GM23338 (cell line): ENCODE measurements around the gene PCMT1. TPM values are rescaled to one million over a fixed set of nuclear protein-coding genes. Genes with fewer than 3 reads are reported as not detected.

Source experiments
- CREB1 ChIP-seq: fragments of 250-450 bp; sonication (Bioruptor Pico); IDR thresholded peaks from 2 replicates; pipeline ENCODE4 v1.5.0; 2020; ENCODE audit warnings: low read depth, mild to moderate bottlenecking, moderate library complexity
- CTCF ChIP-seq, 2 experiments: fragments of 200-600 bp in 1 of 2; sonication (generic) in 1 of 2; conservative IDR thresholded peaks; 2 replicates each; pipeline versions ENCODE4 v1.5.1 to v1.6.1; 2016 to 2017; ENCODE audit warnings: antibody characterized with exemption in 2 of 2, low read depth in 2 of 2, mild to moderate bottlenecking in 2 of 2, moderate library complexity in 1 of 2
- EZH2 ChIP-seq: fragments of 200-600 bp; sonication (generic); IDR thresholded peaks from one replicate; pipeline ENCODE4 v1.8.0; 2017; ENCODE audit warnings: antibody characterized with exemption, mild to moderate bottlenecking, low read depth; ENCODE audit not compliant: unreplicated experiment
- EZH2phosphoT487 ChIP-seq: fragments of 200-600 bp; sonication (generic); IDR thresholded peaks from one replicate; pipeline ENCODE4 v1.8.1; 2018; ENCODE audit warnings: antibody characterized with exemption; ENCODE audit not compliant: unreplicated experiment
- NANOG ChIP-seq: IDR thresholded peaks from 2 replicates; pipeline ENCODE4 v1.6.1; 2016; ENCODE audit warnings: antibody characterized with exemption, borderline replicate concordance
- POLR2AphosphoS5 ChIP-seq: IDR thresholded peaks from 2 replicates; pipeline ENCODE4 v1.6.1; 2016; ENCODE audit warnings: antibody characterized with exemption, low read depth
- REST ChIP-seq: IDR thresholded peaks from one replicate; pipeline ENCODE4 v1.6.1; 2018; ENCODE audit warnings: antibody characterized with exemption; ENCODE audit not compliant: unreplicated experiment
- ZNF114 ChIP-seq: fragments of 250-450 bp; sonication (Bioruptor Pico); IDR thresholded peaks from 2 replicates; pipeline ENCODE4 v1.5.0; 2020; ENCODE audit warnings: mild to moderate bottlenecking, moderate library complexity
- ZNF462 ChIP-seq: fragments of 250-450 bp; sonication (Bioruptor Pico); IDR thresholded peaks from 2 replicates; pipeline ENCODE4 v1.5.0; 2020; ENCODE audit warnings: mild to moderate bottlenecking, moderate library complexity
- polyA plus RNA-seq: library from polyadenylated mRNA; unstranded; fragments of >200 nt; fragmentation: Nextera tagmentation; extraction: Ambion mirVana; gene quantifications from 2 replicates; pipeline ENCODE4 v1.2.1, GENCODE V29; 2016
- total RNA-seq: library from RNA; depleted of rRNA; stranded (reverse); fragments of >200 nt; shearing (Covaris generic); gene quantifications from 2 replicates; pipeline ENCODE4 v1.2.3, GENCODE V29; 2014

PCMT1 gene
- total and polyA plus RNA-seq, 2 experiments from 2014 or later: 87.6 to 168 TPM

GRCh38 chr6:149783551-149783950 lies 34.0 kb downstream of the PCMT1 start (continued):
- no peak for TF ChIP-seq ZNF462 (CRISPR knock-in tag)
- no peak for TF ChIP-seq REST
- TF ChIP-seq CTCF (conservative IDR thresholded peaks at IDR 0.05; ENCODE audit: low read depth in 2 of 2): no peak
- TF ChIP-seq CREB1: no peak
- no peak for TF ChIP-seq ZNF114
- TF ChIP-seq NANOG: no peak
- no peak for TF ChIP-seq POLR2AphosphoS5
- TF ChIP-seq EZH2: no peak
- no peak for TF ChIP-seq EZH2phosphoT487
